Trophoblast cell (in vitro differentiated cells and primary cell): ENCODE results near the gene TGIF1.

Experiments used
- DNase-seq, 2 donors: peaks; one replicate each; pipeline ENCODE4 v3.0.0-alpha.2; 2016
- H2AFZ ChIP-seq: 2 replicates; pipeline ENCODE4 v1.6.1; 2013; ENCODE audit warnings: low read length, moderate library complexity, mild to moderate bottlenecking; ENCODE audit not compliant: insufficient read depth, poor library complexity
- H2AK5ac ChIP-seq: 2 replicates; pipeline ENCODE4 v1.6.1; 2013; ENCODE audit warnings: mild to moderate bottlenecking, low read length
- H2BK120ac ChIP-seq: 2 replicates; pipeline ENCODE4 v1.6.1; 2013; ENCODE audit warnings: low read length, mild to moderate bottlenecking, moderate library complexity; ENCODE audit not compliant: insufficient read depth, poor library complexity
- H2BK12ac ChIP-seq: 2 replicates; pipeline ENCODE4 v1.6.1; 2013; ENCODE audit warnings: mild to moderate bottlenecking, low read length, moderate library complexity
- H2BK5ac ChIP-seq: 2 replicates; pipeline ENCODE4 v1.6.1; 2013; ENCODE audit warnings: low read length, low read depth, moderate library complexity, mild to moderate bottlenecking; ENCODE audit not compliant: poor library complexity
- H3K14ac ChIP-seq: 2 replicates; pipeline ENCODE4 v1.6.1; 2013; ENCODE audit warnings: mild to moderate bottlenecking, low read length
- H3K18ac ChIP-seq: 2 replicates; pipeline ENCODE4 v1.6.1; 2013; ENCODE audit warnings: mild to moderate bottlenecking, low read length
- H3K23ac ChIP-seq: 2 replicates; pipeline ENCODE4 v1.6.1; 2013; ENCODE audit warnings: low read length
- H3K27ac ChIP-seq: 2 replicates; pipeline ENCODE4 v1.5.1; 2013; ENCODE audit warnings: low read depth, mild to moderate bottlenecking, inconsistent platforms, low read length, moderate library complexity
- H3K27me3 ChIP-seq: 2 replicates; pipeline ENCODE4 v1.6.1; 2013; ENCODE audit warnings: inconsistent platforms, mild to moderate bottlenecking, low read length, moderate library complexity; ENCODE audit not compliant: insufficient read depth
- H3K36me3 ChIP-seq, 2 experiments: 1 replicate in 1 of 2; 2 replicates in 1 of 2; pipeline ENCODE4 v1.6.1; 2013; ENCODE audit warnings: low read length in 2 of 2, mild to moderate bottlenecking in 2 of 2, moderate library complexity in 1 of 2; ENCODE audit not compliant: insufficient read depth in 2 of 2, control insufficient read depth in 1 of 2
- H3K4ac ChIP-seq: 2 replicates; pipeline ENCODE4 v1.6.1; 2013; ENCODE audit warnings: low read depth, mild to moderate bottlenecking, low read length, moderate library complexity
- H3K4me1 ChIP-seq, 2 experiments: 1 replicate in 1 of 2; 2 replicates in 1 of 2; pipeline ENCODE4 v1.6.1; 2013; ENCODE audit warnings: low read length in 2 of 2, mild to moderate bottlenecking in 2 of 2, moderate library complexity in 1 of 2; ENCODE audit not compliant: insufficient read depth in 2 of 2, control insufficient read depth in 1 of 2
- H3K4me2 ChIP-seq: 2 replicates; pipeline ENCODE4 v1.6.1; 2013; ENCODE audit warnings: inconsistent platforms, mild to moderate bottlenecking, low read length, moderate library complexity
- H3K4me3 ChIP-seq: 2 replicates; pipeline ENCODE4 v1.5.1; 2013; ENCODE audit warnings: mild to moderate bottlenecking, low read depth, low read length, inconsistent platforms
- H3K79me1 ChIP-seq: one replicate; pipeline ENCODE4 v1.6.1; 2013; ENCODE audit warnings: low read length
- H3K79me2 ChIP-seq: 2 replicates; pipeline ENCODE4 v1.6.1; 2013; ENCODE audit warnings: low read length, mild to moderate bottlenecking; ENCODE audit not compliant: control insufficient read depth, insufficient read depth, poor library complexity
- H3K9ac ChIP-seq: 2 replicates; pipeline ENCODE4 v1.6.1; 2013; ENCODE audit warnings: mild to moderate bottlenecking, low read length
- H3K9me3 ChIP-seq: 2 replicates; pipeline ENCODE4 v1.6.1; 2013; ENCODE audit warnings: low read depth, mild to moderate bottlenecking, control low read depth, inconsistent platforms, low read length; ENCODE audit not compliant: insufficient read depth
- H4K12ac ChIP-seq: 2 replicates; pipeline ENCODE4 v1.6.1; 2013; ENCODE audit warnings: low read depth, mild to moderate bottlenecking, low read length, moderate library complexity
- H4K8ac ChIP-seq: 2 replicates; pipeline ENCODE4 v1.6.1; 2013; ENCODE audit warnings: low read depth, mild to moderate bottlenecking, low read length, moderate library complexity
- H4K91ac ChIP-seq: one replicate; pipeline ENCODE4 v1.6.1; 2013; ENCODE audit warnings: low read depth, mild to moderate bottlenecking, low read length, moderate library complexity
- WGBS: extraction: QIAGEN DNeasy Blood & Tissue Kit; methylation state at CpG from one replicate; pipeline ENCODE4 v1.1.7; 2013; ENCODE audit warnings: missing lambda C conversion rate; ENCODE audit not compliant: insufficient read length, insufficient coverage; ENCODE audit errors: extremely low coverage; 5-methylcytosine and 5-hydroxymethylcytosine counted together

Gene TGIF1

GRCh38 chr18:3447068-3447894, 2.7 kb upstream of the TGIF1 start:
- H2AK5ac ChIP-seq, result peak overlapping the region; percentile 39
- H4K12ac ChIP-seq, result peak overlapping the region; percentile 49
- peak overlapping the region; percentile 6 for H3K4ac ChIP-seq
- H3K79me1 ChIP-seq, result peaks cover 46% of the 10 kb centered on the region
- peak overlapping the region; percentile 84 for H3K4me2 ChIP-seq
- H3K36me3 ChIP-seq, result peaks cover 0 to 6% of the 10 kb centered on the region in 2 experiments
- no peaks in the 10 kb centered on the region for H3K9me3 ChIP-seq
- no peaks in the 10 kb centered on the region for H3K27me3 ChIP-seq
- peak overlapping the region; percentile 67 for H3K9ac ChIP-seq
- peak overlapping the region; percentile 75 for H2BK120ac ChIP-seq
- H4K91ac ChIP-seq, result peak overlapping the region; percentile 78
- no peak overlapping the region for H3K23ac ChIP-seq
- peak overlapping the region; percentile 30 for H2BK12ac ChIP-seq
- H3K4me1 ChIP-seq, result peaks cover 0 to 4% of the 10 kb centered on the region in 2 experiments
- peak overlapping the region; percentile 92 for H2BK5ac ChIP-seq
- H3K4me3 ChIP-seq, result peak overlapping the region; percentile 57
- peak overlapping the region; percentile 71 for H3K14ac ChIP-seq
- peak overlapping the region; percentile 94 for H3K27ac ChIP-seq
- no CpG with 5 or more reads among the region's 22 CpGs for WGBS
- peak; percentile 39 to 70 for DNase-seq
- H3K79me2 ChIP-seq, result peaks cover 29% of the 10 kb centered on the region
- peak overlapping the region; percentile 33 for H3K18ac ChIP-seq
- H2AFZ ChIP-seq, result peak overlapping the region; percentile 9
- H4K8ac ChIP-seq, result peak overlapping the region; percentile 25

GRCh38 chr18:3447895-3448837, 1.8 kb upstream of the TGIF1 start:
- Histone ChIP-seq H3K79me2 (peaks cover 38% of the 10 kb centered on the region), H3K79me1 (peaks cover 52% of the 10 kb centered on the region), H3K14ac (peak overlapping the region; percentile 75), H4K91ac (peak overlapping the region; percentile 82), H2BK5ac (peak overlapping the region; percentile 96), H4K8ac (peak overlapping the region; percentile 78), H3K4me2 (peak overlapping the region; percentile 84), H2AK5ac (no peak overlapping the region), H3K4ac (peak overlapping the region; percentile 88), H3K18ac (peak overlapping the region; percentile 33), H4K12ac (peak overlapping the region; percentile 49), H3K23ac (no peak overlapping the region), H2BK120ac (peak overlapping the region; percentile 75), H3K27ac (peak overlapping the region; percentile 94), H3K4me3 (peak overlapping the region; percentile 93), H3K9me3 (no peaks in the 10 kb centered on the region), H3K9ac (peak overlapping the region; percentile 69), H3K36me3 (peaks cover 0 to 6% of the 10 kb centered on the region in 2 experiments), H2AFZ (peak overlapping the region; percentile 9), H2BK12ac (peak overlapping the region; percentile 80), H3K27me3 (no peaks in the 10 kb centered on the region), H3K4me1 (peaks cover 0 to 4% of the 10 kb centered on the region in 2 experiments)
- DNase-seq, result peak; percentile 98 to 99
- WGBS, result no CpG with 5 or more reads among the region's 63 CpGs

GRCh38 chr18:3448838-3449511, 997 bp upstream of the TGIF1 start:
- peaks cover 59% of the 10 kb centered on the region for H3K79me1 ChIP-seq
- peak overlapping the region; percentile 56 for H2AK5ac ChIP-seq
- peaks cover 0 to 6% of the 10 kb centered on the region in 2 experiments for H3K36me3 ChIP-seq
- peak overlapping the region; percentile 94 for H3K27ac ChIP-seq
- peak overlapping the region; percentile 44 for H4K12ac ChIP-seq
- peaks cover 40% of the 10 kb centered on the region for H3K79me2 ChIP-seq
- peaks cover 0 to 4% of the 10 kb centered on the region in 2 experiments for H3K4me1 ChIP-seq
- peak overlapping the region; percentile 71 for H2BK120ac ChIP-seq
- H3K4me3 ChIP-seq, result peak overlapping the region; percentile 93
- no peaks in the 10 kb centered on the region for H3K27me3 ChIP-seq
- H2BK12ac ChIP-seq, result peak overlapping the region; percentile 80
- no peak overlapping the region for H3K23ac ChIP-seq
- H2BK5ac ChIP-seq, result peak overlapping the region; percentile 96
- peak; percentile 57 to 74 for DNase-seq
- peak overlapping the region; percentile 69 for H3K9ac ChIP-seq
- H3K18ac ChIP-seq, result peak overlapping the region; percentile 92
- H3K4me2 ChIP-seq, result peak overlapping the region; percentile 84
- H3K9me3 ChIP-seq, result no peaks in the 10 kb centered on the region
- WGBS, result no CpG with 5 or more reads among the region's 38 CpGs
- H3K4ac ChIP-seq, result peak overlapping the region; percentile 88
- H2AFZ ChIP-seq, result peak overlapping the region; percentile 50
- H4K8ac ChIP-seq, result peak overlapping the region; percentile 54
- H3K14ac ChIP-seq, result peak overlapping the region; percentile 75
- peak overlapping the region; percentile 82 for H4K91ac ChIP-seq
